OCI-LY3 (cell line): ENCODE results near the gene OCIAD1.
"Not testable (repeated sequence)": the region's sequence is repeated elsewhere in the genome, so short reads cannot be mapped to it uniquely, and the experiment has no call there.

Experiments used
- CTCF ChIP-seq: fragments of 200-600, 300-600 bp; sonication (generic); IDR thresholded peaks from 2 replicates; pipeline ENCODE4 v1.5.1; 2014; ENCODE audit warnings: antibody characterized with exemption, low read length, low read depth
- EZH2phosphoT487 ChIP-seq: fragments of 200-600 bp; shearing (Covaris generic); IDR thresholded peaks from 2 replicates; pipeline ENCODE4 v1.6.1; 2018; ENCODE audit warnings: antibody characterized with exemption, mixed run types, low read depth

GRCh38 chr4:48881646-48882045 lies 50.8 kb downstream of the OCIAD1 start:
- not testable (repeated sequence) for TF ChIP-seq CTCF, EZH2phosphoT487
